ENCODE results near the gene HPSE2.

GRCh38 chr10:98411166-98411565 is 824.5 kb downstream of the HPSE2 start:
- no peak for TF ChIP-seq CTCF (IDR thresholded peaks at IDR 0.05; ENCODE audit: low read depth, low read length)
- TF ChIP-seq EZH2phosphoT487 (IDR thresholded peaks at IDR 0.05; ENCODE audit: low read depth) = no peak
